Vagina (tissue), 2 donors: ENCODE data around the gene CFAP126. TPM values are rescaled to one million over a fixed set of nuclear protein-coding genes. Genes with fewer than 3 reads are reported as not detected.

Experiments
- DNase-seq, 2 donors: peaks; one replicate each; pipeline ENCODE4 v3.0.0-alpha.2; 2017; ENCODE audit errors: extremely low spot score in 2 of 2
- H3K27ac ChIP-seq: fragments of 200-600 bp; sonication (generic); one replicate; pipeline ENCODE4 v1.5.1; 2019
- H3K27me3 ChIP-seq: fragments of 200-600 bp; sonication (generic); one replicate; pipeline ENCODE4 v1.5.1; 2019
- H3K36me3 ChIP-seq, 2 donors: fragments of 200-600 bp; sonication (generic); one replicate each; pipeline ENCODE4 v1.5.1; 2017 to 2019
- H3K4me1 ChIP-seq: fragments of 200-600 bp; sonication (generic); one replicate; pipeline ENCODE4 v1.5.1; 2019
- H3K4me3 ChIP-seq, 2 donors: fragments of 200-600 bp; sonication (generic); 1 replicate in 1 of 2; 2 replicates in 1 of 2; pipeline ENCODE4 v1.5.1; 2016 to 2019
- H3K9me3 ChIP-seq: fragments of 200-600 bp; sonication (generic); one replicate; pipeline ENCODE4 v1.5.1; 2019
- CTCF ChIP-seq, 3 experiments: fragments of 450-650 bp in 2 of 3; fragments of 200-600 bp in 1 of 3; sonication (generic) in 1 of 3; IDR thresholded peaks; one replicate each; pipeline ENCODE4 v1.5.1; 2017 to 2019; ENCODE audit warnings: antibody characterized with exemption in 3 of 3, mild to moderate bottlenecking in 2 of 3, moderate library complexity in 2 of 3
- POLR2A ChIP-seq, 2 donors: fragments of 450-650 bp; IDR thresholded peaks; one replicate each; pipeline ENCODE4 v1.6.1; 2017; ENCODE audit warnings: antibody characterized with exemption in 2 of 2, mild to moderate bottlenecking in 2 of 2, moderate library complexity in 2 of 2
- POLR2AphosphoS5 ChIP-seq, 2 donors: sonication (generic); formaldehyde crosslinking; IDR thresholded peaks; one replicate each; pipeline ENCODE4 v1.9.0; 2017; ENCODE audit warnings: antibody characterized with exemption in 2 of 2, mild to moderate bottlenecking in 2 of 2, low read depth in 1 of 2; ENCODE audit not compliant: insufficient read depth in 1 of 2
- intact Hi-C: fragments of 100-400 bp; cut with DNase I; formaldehyde crosslinking; loops from one replicate; pipeline ENCODE4 v1.15.1; 2023
- total RNA-seq: library from RNA; depleted of rRNA; stranded (reverse); fragments of >200 nt; gene quantifications from one replicate; pipeline ENCODE4 v1.2.3, GENCODE V29; 2016

Gene CFAP126
- total RNA-seq, 1 donor from 2014 or later = not detected

DNA sequence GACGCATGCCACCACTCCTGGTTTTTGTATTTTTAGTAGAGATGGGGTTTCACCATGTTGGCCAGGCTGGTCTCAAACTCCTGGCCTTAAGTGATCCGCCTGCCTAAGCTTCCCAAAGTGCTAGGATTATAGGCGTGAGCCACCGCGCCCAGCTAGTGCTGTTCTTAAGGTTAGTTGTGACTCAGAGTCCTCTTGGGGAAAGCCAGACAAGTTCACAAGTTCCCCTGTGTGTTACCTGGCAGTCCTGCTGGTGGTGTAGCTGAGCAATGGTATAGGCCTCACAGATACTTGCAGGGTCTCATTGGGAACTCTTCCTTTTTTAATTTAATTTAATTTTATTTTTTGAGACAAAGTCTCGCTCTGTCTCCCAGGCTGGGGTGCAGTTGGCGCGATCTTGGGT is 10.6 kb downstream of the CFAP126 start:
- peaks cover 0 to 4% of the 10 kb centered on the region in 2 donors for H3K36me3 ChIP-seq
- H3K27me3 ChIP-seq = no peaks in the 10 kb centered on the region
- TF ChIP-seq CTCF (IDR thresholded peaks at IDR 0.05) (no peak), POLR2A (IDR thresholded peaks at IDR 0.05) (no peak), POLR2AphosphoS5 (IDR thresholded peaks at IDR 0.05; ENCODE audit: insufficient read depth in 1 of 2, low read depth in 1 of 2) (no peak)
- no peak overlapping the region for H3K27ac ChIP-seq
- H3K9me3 ChIP-seq = no peaks in the 10 kb centered on the region
- no peak overlapping the region for H3K4me3 ChIP-seq
- intact Hi-C loops = no loop called here
- H3K4me1 ChIP-seq = no peaks in the 10 kb centered on the region
- no peak for DNase-seq

GRCh38 chr1:161351482-161351881 is 16.2 kb downstream of the CFAP126 start:
- Histone ChIP-seq H3K9me3 (no peaks in the 10 kb centered on the region), H3K27me3 (no peaks in the 10 kb centered on the region), H3K4me1 (no peaks in the 10 kb centered on the region), H3K27ac (no peak overlapping the region), H3K36me3 (peaks cover 0 to 4% of the 10 kb centered on the region in 2 donors), H3K4me3 (no peak overlapping the region)
- intact Hi-C loops = no loop called here
- no peak for DNase-seq
- TF ChIP-seq POLR2AphosphoS5 (IDR thresholded peaks at IDR 0.05; ENCODE audit: insufficient read depth in 1 of 2, low read depth in 1 of 2) (no peak), CTCF (IDR thresholded peaks at IDR 0.05) (no peak), POLR2A (IDR thresholded peaks at IDR 0.05) (no peak)

DNA sequence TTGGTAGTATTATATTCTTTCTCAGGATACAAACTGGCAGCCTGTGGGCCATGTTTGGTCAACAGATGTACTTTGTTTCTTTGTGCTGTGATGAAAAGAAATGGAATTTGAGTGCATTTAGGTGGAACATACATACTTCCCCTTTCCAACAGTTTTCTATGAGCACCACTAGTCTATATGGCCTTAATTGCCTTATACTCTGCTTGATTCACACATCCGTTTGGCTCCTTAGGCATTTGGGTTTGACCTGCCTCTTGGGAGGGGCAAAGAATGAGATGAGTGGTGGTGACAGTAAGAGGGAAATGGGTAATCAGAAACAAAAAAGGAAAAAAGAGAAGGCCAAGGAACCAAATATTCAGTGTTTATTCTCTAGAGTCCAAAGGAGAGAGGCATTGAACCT is 17.0 kb downstream of the CFAP126 start:
- DNase-seq = no peak
- no peak overlapping the region for H3K27ac ChIP-seq
- TF ChIP-seq CTCF (IDR thresholded peaks at IDR 0.05) (no peak), POLR2A (IDR thresholded peaks at IDR 0.05) (no peak), POLR2AphosphoS5 (IDR thresholded peaks at IDR 0.05; ENCODE audit: insufficient read depth in 1 of 2, low read depth in 1 of 2) (no peak)
- peaks cover 0 to 4% of the 10 kb centered on the region in 2 donors for H3K36me3 ChIP-seq
- no peak overlapping the region for H3K4me3 ChIP-seq
- H3K9me3 ChIP-seq = no peaks in the 10 kb centered on the region
- intact Hi-C loops = no loop called here
- H3K27me3 ChIP-seq = no peaks in the 10 kb centered on the region
- no peaks in the 10 kb centered on the region for H3K4me1 ChIP-seq

DNA sequence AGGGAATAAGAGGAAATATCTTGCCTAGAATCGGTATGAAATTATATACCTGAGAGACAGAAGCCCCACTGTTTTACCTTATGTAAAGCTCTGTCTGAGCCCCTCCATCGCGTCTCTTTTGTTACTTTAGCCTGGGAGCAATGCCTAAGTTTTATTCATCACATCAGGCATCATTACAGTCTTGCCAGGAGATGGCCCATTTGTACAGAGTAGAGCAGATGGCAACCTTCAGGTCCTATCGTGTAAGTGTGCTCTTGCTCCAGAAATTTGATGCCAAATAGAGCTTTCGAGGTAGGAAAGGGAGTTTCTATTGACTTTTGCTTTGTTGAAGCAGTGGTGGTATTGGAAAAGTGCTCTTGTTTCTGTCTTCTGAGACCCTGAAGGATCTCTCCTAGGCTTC is 24.9 kb downstream of the CFAP126 start:
- intact Hi-C loops = no loop called here
- H3K36me3 ChIP-seq = peaks cover 0 to 34% of the 10 kb centered on the region in 2 donors
- no peak overlapping the region for H3K4me3 ChIP-seq
- DNase-seq = no peak
- no peaks in the 10 kb centered on the region for H3K4me1 ChIP-seq
- no peak overlapping the region for H3K27ac ChIP-seq
- H3K9me3 ChIP-seq = no peaks in the 10 kb centered on the region
- H3K27me3 ChIP-seq = no peaks in the 10 kb centered on the region
- TF ChIP-seq POLR2A (IDR thresholded peaks at IDR 0.05) = no peak
- TF ChIP-seq POLR2AphosphoS5 (IDR thresholded peaks at IDR 0.05; ENCODE audit: insufficient read depth in 1 of 2, low read depth in 1 of 2) = no peak
- no peak for TF ChIP-seq CTCF (IDR thresholded peaks at IDR 0.05)

DNA sequence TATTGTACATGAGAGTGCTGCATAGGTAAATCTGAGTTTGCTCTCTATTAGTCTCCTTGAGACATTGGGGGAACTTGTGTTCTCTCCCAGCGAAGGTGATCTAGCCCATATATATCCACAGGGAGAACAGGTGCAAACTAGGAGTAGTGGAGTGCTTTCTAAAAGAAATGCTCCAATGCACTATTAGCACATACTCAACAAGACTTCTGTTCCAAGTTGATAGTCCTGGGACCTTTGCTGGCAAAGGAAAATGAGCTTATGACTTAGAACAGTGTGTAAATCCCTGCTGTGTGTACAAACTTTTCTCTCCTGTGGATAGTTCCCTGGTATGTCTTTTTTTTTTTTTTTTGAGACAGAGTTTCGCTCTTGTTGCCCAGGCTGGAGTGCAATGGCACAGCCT is 25.5 kb downstream of the CFAP126 start:
- no peak for DNase-seq
- Histone ChIP-seq H3K27ac (no peak overlapping the region), H3K36me3 (peaks cover 0 to 33% of the 10 kb centered on the region in 2 donors), H3K4me1 (no peaks in the 10 kb centered on the region), H3K27me3 (no peaks in the 10 kb centered on the region), H3K9me3 (no peaks in the 10 kb centered on the region), H3K4me3 (no peak overlapping the region)
- TF ChIP-seq CTCF (IDR thresholded peaks at IDR 0.05) = no peak
- TF ChIP-seq POLR2AphosphoS5 (IDR thresholded peaks at IDR 0.05; ENCODE audit: insufficient read depth in 1 of 2, low read depth in 1 of 2) = no peak
- intact Hi-C loops = no loop called here
